Measurements from ENCODE around the gene PRKAA1.
"Not testable (repeated sequence)": the region's sequence is repeated elsewhere in the genome, so short reads cannot be mapped to it uniquely, and the experiment has no call there.

PRKAA1 gene

GRCh38 chr5:40825461-40826043 lies 27.4 kb upstream of the PRKAA1 start:
- not testable (repeated sequence) for DNase-seq (ENCODE audit: low spot score)

- DNase-seq (ENCODE audit: low spot score): no peak
Measured at GRCh38 chr5:40823459-40823858, 25.3 kb upstream of the PRKAA1 start.

- no peak for DNase-seq (ENCODE audit: low spot score)
Measured at GRCh38 chr5:40813698-40814281, 15.6 kb upstream of the PRKAA1 start.

GRCh38 chr5:40812125-40812524 lies 14.0 kb upstream of the PRKAA1 start:
- DNase-seq (ENCODE audit: low spot score): no peak

GRCh38 chr5:40801771-40802562 lies 3.8 kb upstream of the PRKAA1 start:
- no peak for DNase-seq (ENCODE audit: low spot score)

GRCh38 chr5:40799258-40799657 lies 1.1 kb upstream of the PRKAA1 start:
- DNase-seq (ENCODE audit: low spot score): no peak

- no peak for DNase-seq (ENCODE audit: low spot score)
Measured at GRCh38 chr5:40798801-40799210, 632 bp upstream of the PRKAA1 start.

GRCh38 chr5:40797273-40798011 lies 732 bp downstream of the PRKAA1 start:
- peak; percentile 76 for DNase-seq (ENCODE audit: low spot score)

GRCh38 chr5:40796487-40796889 lies 1.7 kb downstream of the PRKAA1 start:
- DNase-seq (ENCODE audit: low spot score): peak; percentile 57

- DNase-seq (ENCODE audit: low spot score): not testable (repeated sequence)
Measured at GRCh38 chr5:40794877-40795276, 3.3 kb downstream of the PRKAA1 start.

- DNase-seq (ENCODE audit: low spot score): not testable (repeated sequence)
Measured at GRCh38 chr5:40794340-40794739, 3.8 kb downstream of the PRKAA1 start.

- DNase-seq (ENCODE audit: low spot score): not testable (repeated sequence)
Measured at GRCh38 chr5:40792691-40793090, 5.5 kb downstream of the PRKAA1 start.

GRCh38 chr5:40791715-40792139 lies 6.4 kb downstream of the PRKAA1 start:
- no peak for DNase-seq (ENCODE audit: low spot score)

GRCh38 chr5:40790947-40791593 lies 7.1 kb downstream of the PRKAA1 start:
- DNase-seq (ENCODE audit: low spot score): no peak

GRCh38 chr5:40788941-40789340 lies 9.2 kb downstream of the PRKAA1 start:
- DNase-seq (ENCODE audit: low spot score): not testable (repeated sequence)

GRCh38 chr5:40787986-40788385 lies 10.2 kb downstream of the PRKAA1 start:
- DNase-seq (ENCODE audit: low spot score): no peak

GRCh38 chr5:40786664-40787063 lies 11.5 kb downstream of the PRKAA1 start:
- DNase-seq (ENCODE audit: low spot score): not testable (repeated sequence)

GRCh38 chr5:40784916-40785315 lies 13.3 kb downstream of the PRKAA1 start:
- no peak for DNase-seq (ENCODE audit: low spot score)

GRCh38 chr5:40784027-40784653 lies 14.0 kb downstream of the PRKAA1 start:
- peak; percentile 44 for DNase-seq (ENCODE audit: low spot score)

GRCh38 chr5:40781843-40782409 lies 16.2 kb downstream of the PRKAA1 start:
- DNase-seq (ENCODE audit: low spot score): no peak

- DNase-seq (ENCODE audit: low spot score): no peak
Measured at GRCh38 chr5:40780858-40781257, 17.3 kb downstream of the PRKAA1 start.
